GM15510 (cell line): ENCODE data around the gene HTRA3.

Experiments used
- POLR2A ChIP-seq: IDR thresholded peaks from 3 replicates; pipeline ENCODE4 v1.6.1; 2011; ENCODE audit warnings: borderline replicate concordance; ENCODE audit not compliant: insufficient read length; ENCODE audit errors: extremely low read depth

The HTRA3 gene

DNA sequence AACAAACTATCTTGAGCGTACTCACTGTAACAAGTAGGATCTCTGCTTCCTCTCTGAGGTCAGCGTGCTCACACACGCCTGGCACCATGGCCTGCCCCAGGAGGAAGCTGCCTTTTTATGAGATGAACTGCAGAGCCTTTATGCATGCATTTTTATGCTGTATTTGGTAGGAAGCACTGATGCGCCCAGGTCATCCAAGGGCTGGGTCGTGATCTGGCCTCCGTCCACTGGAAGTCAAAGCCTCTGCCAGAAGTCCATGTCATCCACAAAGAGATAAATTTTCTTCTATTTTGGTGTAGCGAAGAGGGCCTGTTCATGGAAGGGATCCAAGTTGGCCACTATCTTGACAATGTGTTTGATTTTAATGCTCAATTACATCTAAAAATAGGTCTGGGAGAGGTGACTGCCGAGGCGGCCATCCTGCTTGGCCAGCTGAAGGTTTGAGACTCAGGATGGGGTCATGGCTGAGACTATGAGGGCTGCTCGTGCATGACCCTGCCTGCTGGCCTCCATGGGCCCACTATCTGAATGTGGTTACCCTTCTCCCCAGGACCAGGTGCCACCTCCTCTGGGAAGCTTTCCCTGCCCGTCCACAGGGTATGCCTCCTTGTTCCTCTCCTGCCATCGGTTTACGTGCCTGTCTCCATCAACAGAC, 50.3 kb downstream of the HTRA3 start:
- TF ChIP-seq POLR2A = no peak

DNA sequence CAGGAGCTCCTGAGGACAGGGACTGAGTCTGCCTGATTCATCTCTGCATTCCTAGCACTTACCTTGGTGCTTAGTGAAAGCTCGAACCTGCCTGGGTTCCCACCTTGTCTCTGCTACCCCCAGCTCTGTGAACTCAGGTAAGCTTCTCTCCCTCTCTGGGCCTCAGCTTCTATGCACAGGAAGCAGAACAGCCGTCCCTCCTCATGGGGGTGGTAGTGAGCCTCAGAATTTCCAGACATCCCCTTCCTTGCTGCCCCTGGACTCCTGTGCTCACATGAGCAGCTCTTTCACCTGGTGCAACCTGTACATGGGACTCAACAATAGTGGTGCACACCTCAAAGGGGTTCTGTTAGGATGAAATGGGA, 50.8 kb downstream of the HTRA3 start:
- no peak for TF ChIP-seq POLR2A

DNA sequence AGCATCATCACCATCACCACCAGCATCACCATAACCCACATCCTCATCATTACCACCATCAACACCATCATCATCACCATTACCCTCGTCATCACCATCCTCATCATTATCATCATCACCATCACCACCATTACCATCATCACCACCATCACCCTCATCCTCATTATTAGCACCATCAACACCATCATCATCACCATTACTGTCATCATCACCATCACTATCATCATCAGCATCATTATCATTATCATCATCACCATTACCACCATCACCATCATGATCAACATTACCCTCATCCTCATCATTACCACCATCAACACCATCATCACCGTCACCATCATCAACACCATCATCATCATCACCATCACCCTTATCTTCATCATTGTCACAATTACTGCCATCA, 51.7 kb downstream of the HTRA3 start:
- TF ChIP-seq POLR2A = no peak

DNA sequence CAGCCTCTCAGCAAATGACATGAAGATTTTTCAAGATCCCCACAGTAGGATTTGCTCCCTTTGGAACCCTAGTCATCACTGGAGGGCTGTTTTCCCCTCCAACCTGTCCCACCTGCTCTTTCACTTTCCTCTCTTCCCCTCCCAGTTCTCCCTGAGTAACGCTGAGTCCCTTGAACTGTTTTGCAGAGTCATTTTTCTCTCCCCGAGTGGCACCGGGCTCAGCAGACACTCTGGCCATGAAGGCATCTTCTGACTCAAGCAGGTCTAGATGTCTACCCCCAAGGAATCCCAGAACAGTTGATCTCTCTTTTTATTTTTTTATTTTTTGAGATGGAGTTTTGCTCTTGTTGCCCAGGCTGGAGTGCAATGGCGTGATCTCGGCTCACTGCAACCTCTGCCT, 52.2 kb downstream of the HTRA3 start:
- no peak for TF ChIP-seq POLR2A

DNA sequence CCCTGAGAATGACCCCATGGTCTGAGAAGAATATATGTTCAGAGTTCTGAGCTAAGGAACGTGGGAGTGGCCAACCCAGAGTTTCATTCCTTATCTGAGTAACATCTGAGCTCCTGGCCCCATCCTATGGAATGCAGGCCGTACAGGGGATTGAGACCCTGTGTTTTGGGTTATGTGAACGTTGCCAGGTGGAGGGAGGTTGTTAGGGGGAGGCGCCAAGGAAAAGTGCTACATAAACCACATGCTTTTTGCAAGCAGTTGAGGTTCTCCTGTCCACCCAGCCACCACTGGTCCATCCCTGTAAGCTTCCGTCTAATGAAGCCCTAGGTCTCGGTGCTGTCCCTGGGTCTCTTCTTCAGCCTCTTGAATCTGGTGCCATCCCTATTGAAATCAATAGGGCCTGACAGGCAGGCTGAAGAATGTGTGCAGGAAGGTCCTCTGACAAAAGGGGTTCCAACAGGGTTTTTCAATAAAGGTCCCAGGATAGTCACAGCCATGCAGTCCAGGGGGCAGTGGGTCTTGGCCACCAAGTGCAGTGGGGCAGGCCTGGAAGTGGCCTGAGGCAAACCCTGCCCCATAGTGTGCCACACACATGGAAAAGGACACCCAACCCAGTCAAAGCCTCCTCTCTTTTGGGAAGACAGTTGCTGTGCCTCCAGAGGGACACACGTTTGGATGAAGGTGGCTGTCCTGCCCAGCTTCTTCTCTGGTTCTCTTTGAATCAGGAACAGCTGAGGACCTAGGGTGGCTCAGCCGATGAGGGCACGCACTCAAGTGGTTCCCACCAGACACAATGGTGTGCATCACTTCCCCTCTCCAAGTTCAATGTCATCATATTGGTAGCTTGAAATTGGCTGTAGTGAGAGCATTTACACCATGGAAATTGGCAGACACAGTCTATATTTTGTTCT, 53.5 kb downstream of the HTRA3 start:
- TF ChIP-seq POLR2A = no peak

DNA sequence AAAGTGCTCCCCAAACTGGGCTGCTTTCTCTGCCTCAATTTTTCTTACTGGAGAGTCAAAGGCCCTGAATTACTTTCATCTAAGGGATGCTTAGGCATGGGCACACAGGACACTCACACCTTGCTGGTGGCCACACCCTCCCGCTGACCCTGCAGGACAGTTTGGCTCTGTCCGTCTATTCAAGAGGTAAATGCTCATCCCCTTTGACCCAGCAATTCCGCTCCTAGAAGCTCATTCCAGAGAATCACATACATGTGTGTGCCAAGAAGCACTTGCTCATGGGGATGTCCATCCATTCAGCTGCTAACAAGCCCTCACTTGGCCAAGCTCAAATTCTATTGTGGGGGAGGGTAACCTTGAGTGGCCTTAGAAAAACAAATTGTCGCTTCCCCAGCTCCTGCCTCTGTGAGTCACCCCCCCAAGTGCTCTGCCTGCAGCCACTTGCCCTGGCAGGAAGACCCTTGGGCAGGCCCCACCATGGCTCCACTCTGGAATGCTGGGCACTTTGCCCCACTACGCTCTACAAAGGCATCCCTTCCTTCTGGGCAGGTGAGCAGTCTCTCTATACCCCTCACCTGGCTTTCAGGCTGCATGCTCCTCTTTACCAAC, 54.5 kb downstream of the HTRA3 start:
- TF ChIP-seq POLR2A = no peak

DNA sequence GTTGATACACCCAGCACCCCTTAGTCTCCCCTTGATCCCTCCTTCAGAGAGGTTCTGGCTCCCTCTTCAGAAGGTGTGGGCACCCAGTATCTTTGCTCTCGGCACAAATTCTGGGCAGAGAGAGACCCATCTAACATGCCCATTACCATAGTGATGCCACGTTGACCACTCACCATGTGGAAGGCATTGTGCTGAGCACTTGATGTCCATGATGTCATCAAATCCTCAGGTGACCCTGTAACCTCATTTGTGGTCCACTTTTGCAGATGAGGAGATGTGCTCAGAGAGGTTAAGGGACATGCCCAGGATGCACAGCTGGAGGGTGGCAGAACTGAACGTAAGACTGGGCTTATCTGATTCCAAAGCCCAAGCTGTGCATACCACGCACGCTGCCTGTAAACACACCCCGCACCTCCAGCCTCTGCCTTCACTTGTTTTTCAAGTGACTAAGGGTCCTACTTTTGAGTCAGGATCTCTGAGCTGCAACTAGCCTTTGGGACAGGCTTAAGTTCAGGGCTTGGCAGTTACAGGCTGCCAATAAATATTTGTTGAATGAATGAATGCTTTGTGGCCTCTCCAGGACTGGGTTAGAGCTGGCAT, 55.2 kb downstream of the HTRA3 start:
- TF ChIP-seq POLR2A = no peak

DNA sequence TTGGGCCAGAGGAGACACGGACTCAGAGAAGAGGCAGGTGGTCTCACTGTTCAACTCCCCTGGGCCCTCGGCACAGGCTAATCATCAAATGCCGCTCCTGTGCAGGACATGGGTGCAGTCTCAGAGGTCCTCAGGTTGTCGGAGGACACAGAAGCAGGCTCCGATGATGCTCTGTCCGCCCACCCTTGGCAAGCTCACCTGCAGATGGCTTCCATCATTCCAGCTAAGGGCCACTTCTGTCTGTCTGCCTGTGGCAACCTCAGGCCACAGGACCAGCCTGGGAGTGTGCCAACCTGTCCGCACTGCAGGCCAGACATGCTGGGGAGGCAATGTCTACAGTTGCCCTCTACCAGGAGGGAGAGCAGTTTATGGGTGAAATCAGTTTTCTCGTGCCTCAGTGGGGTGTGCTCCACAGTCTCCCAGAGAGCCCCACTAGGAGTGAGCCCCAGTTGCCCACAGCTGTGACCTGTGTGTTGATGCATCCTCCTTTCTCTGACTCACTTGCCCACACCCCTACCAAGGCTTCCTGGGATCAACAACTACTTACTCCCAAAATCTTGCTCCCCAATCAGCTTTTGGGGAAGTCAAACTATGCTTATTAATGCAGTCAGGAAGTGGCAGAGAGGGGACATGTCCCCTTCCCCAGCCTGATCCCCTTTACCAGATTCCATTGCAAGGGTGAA, 55.9 kb downstream of the HTRA3 start:
- no peak for TF ChIP-seq POLR2A

DNA sequence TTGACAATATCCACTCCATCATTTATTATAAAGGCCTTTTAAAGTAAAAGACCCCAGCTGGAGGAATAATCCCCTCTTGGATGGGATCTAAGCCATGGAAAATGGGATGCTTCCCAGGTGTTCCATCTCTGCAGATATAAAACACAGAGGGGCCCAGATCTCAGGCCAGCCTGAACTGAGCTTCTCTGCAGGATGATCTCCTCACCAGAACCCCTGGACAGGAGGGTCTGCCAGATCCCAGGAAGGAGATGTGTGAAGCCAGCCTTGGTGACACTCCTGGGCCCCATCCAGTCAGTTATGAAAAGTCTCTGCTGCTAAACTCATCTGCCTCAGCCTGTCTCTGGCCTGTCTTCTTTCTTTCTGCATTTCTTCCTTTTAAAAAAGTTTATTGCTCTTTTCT, 56.7 kb downstream of the HTRA3 start:
- TF ChIP-seq POLR2A = no peak

DNA sequence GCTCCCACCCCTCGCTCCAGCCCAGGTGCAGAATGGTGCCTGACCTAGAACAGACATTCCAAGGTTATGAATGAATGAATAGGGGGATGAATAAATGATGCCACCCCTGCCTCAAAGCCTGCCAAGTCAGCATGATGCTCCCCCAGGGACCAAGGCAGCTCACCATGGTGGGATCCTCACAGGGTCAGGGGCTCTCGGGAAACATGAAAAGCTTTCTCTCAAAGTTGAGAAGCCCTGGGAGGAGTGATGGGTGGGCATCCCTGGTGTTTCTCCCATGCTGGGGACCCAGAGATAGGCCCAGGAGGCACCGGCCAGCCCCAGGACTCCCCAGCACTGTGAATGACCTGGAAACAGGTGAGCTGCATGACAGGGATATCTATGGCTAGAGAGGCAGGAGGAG, 58.9 kb downstream of the HTRA3 start:
- TF ChIP-seq POLR2A = no peak

DNA sequence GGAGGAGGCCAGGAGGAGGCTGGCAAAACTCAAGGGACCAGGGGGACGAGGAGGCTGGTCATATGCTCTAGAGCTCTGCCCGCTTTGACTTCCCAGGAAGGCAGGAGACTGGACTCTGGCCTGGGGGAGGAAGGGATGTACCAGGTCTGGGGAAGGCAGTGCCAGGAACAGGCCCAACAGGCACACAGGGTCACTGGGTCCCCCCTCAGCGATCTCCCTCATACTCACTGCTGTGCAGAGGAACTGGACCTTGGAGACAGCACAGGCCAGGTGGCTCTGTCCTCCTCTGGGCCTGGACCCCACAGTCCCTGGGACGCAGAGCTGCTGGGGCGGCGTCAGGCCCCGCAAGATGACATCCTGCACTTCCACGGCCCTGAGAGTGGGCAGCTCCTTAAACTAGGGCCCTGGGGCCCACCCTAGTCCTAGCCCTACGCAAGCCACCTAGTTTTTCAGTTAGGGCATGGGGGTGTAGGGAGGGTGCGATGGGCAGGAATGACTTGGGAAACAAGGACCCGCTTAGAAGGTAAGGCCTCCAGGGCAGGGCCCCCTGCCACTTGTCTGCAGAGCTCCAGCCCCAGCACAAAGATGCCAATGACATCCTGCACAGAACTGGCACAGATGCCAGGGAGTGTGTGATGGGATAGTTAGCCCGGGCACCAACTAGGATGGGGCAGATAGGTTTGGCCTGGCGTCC, 59.5 kb downstream of the HTRA3 start:
- no peak for TF ChIP-seq POLR2A

DNA sequence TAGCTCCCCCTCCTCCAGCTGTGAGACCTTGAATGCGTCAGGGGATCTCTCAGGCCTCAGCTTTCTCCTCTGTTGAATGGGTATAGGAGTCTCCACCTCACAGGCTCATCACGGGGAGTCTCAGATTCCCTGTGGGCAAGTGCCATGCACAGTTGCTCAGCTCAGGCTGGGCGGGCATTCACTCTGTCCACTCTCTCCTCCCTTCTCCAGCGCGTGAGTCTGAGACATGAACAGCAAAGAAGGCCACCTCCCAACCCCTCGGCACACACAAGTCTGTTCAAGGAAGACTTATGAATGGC, 60.0 kb downstream of the HTRA3 start:
- TF ChIP-seq POLR2A = no peak

DNA sequence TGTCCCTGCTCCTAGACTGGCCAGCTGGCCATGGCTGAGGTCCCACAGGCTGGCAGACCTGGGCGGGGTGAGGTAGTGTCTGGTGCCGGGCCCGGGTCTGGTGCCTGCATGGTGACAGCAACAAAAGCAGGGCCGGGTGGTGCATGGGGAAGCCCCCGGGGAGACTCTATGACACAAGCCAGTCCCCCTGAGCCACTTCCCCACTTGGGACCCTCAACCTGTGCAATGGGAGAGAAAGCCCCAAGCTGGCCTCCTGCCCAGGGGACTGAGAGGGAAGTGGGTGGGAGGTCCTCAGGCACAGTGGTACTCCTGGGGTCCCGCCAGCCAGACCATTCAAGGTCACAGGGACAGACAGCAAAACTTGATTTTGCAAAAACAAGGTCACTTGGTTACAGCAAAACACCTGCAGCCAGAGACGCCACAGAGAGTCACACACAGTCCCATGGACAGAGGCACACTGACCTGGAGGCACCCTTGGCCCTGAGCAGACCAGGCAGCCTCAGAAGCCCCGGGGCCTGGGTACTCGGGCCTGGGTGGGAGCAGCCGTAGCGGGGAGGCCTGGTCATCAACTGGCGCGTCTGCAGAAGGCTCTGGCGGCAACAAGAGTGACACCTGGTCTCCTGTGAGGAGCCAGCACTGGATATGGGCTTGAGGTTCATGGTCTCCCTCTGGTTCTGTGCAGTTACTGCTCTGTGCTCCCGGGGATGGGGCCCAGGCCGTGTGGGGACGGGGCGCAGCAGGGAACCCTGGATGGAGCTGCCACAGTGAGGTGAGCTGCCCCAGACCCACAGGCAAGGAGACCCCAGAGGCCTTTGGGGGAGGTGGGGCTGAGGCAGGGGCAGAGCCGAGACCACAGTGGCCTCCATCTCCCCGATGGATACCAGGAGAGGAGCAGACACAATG, 60.6 kb downstream of the HTRA3 start:
- no peak for TF ChIP-seq POLR2A
